K562 (cell line): ENCODE data around the gene GPT2. TPM values are rescaled to one million over a fixed set of nuclear protein-coding genes. Genes with fewer than 3 reads are reported as not detected.

Experiments
- CBX3 ChIP-seq, 2 experiments: IDR thresholded peaks; 1 replicate in 1 of 2; 2 replicates in 1 of 2; pipeline ENCODE4 v1.6.1; 2012; ENCODE audit warnings: inconsistent platforms in 2 of 2, low read length in 2 of 2, borderline replicate concordance in 1 of 2, control low read depth in 1 of 2
- CREB3L1 ChIP-seq: fragments of 450-650 bp; IDR thresholded peaks from 2 replicates; pipeline ENCODE4 v1.6.1; 2014; ENCODE audit warnings: low read depth, mild to moderate bottlenecking, moderate library complexity, borderline replicate concordance
- ELK1 ChIP-seq: sonication (generic); formaldehyde crosslinking; IDR thresholded peaks from 2 replicates; pipeline ENCODE4 v1.8.1; 2022; ENCODE audit warnings: missing genetic modification reagents
- EP400 ChIP-seq: fragments of 450-650 bp; IDR thresholded peaks from 2 replicates; pipeline ENCODE4 v1.6.1; 2017; ENCODE audit warnings: antibody characterized with exemption, mild to moderate bottlenecking, moderate library complexity
- FIP1L1 ChIP-seq: fragments of 200-400 bp; formaldehyde crosslinking; IDR thresholded peaks from 2 replicates; pipeline ENCODE4 v1.6.1; 2018; ENCODE audit warnings: mild to moderate bottlenecking, low read depth, low read length; ENCODE audit not compliant: poor library complexity, severe bottlenecking
- GMEB1 ChIP-seq: fragments of 250-450 bp; sonication (Bioruptor Pico); IDR thresholded peaks from 2 replicates; pipeline ENCODE4 v1.4.0; 2020; ENCODE audit warnings: mild to moderate bottlenecking
- POLR2G ChIP-seq: fragments of 200-400 bp; formaldehyde crosslinking; IDR thresholded peaks from 2 replicates; pipeline ENCODE4 v1.6.1; 2017; ENCODE audit warnings: low read depth, mild to moderate bottlenecking, antibody characterized with exemption, low read length, moderate library complexity
- RCOR1 ChIP-seq, 2 experiments: IDR thresholded peaks; 2 replicates each; pipeline ENCODE4 v1.6.1; 2012; ENCODE audit warnings: low read depth in 2 of 2, low read length in 2 of 2, borderline replicate concordance in 1 of 2, improper control_type of control experiment in 1 of 2
- SP1 ChIP-seq: sonication (generic); formaldehyde crosslinking; IDR thresholded peaks from 2 replicates; pipeline ENCODE4 v1.8.1; 2022; ENCODE audit warnings: mild to moderate bottlenecking, missing genetic modification reagents
- SP2 ChIP-seq: IDR thresholded peaks from 2 replicates; pipeline ENCODE4 v1.6.1; 2011; ENCODE audit warnings: mild to moderate bottlenecking, low read depth, low read length, moderate library complexity; ENCODE audit not compliant: poor library complexity, severe bottlenecking; ENCODE audit errors: extremely low read depth
- TFAP4 ChIP-seq: sonication (generic); formaldehyde crosslinking; IDR thresholded peaks from 2 replicates; pipeline ENCODE4 v1.8.0; 2022; ENCODE audit warnings: missing genetic modification reagents, mild to moderate bottlenecking, moderate library complexity, borderline replicate concordance
- THAP12 ChIP-seq: fragments of 250-450 bp; sonication (Bioruptor Pico); IDR thresholded peaks from 2 replicates; pipeline ENCODE4 v1.9.0; 2021; ENCODE audit warnings: mild to moderate bottlenecking, inconsistent platforms
- ZBTB12 ChIP-seq: fragments of 250-450 bp; sonication (Bioruptor Pico); IDR thresholded peaks from 2 replicates; pipeline ENCODE4 v1.4.0; 2020
- ZBTB43 ChIP-seq: sonication (generic); formaldehyde crosslinking; IDR thresholded peaks from 2 replicates; pipeline ENCODE4 v1.8.0; 2023; ENCODE audit warnings: mild to moderate bottlenecking, missing genetic modification reagents
- polyA plus RNA-seq, 8 experiments: library from polyadenylated mRNA; depleted of rRNA in 4 of 8; stranded (reverse) in 5 of 8; unstranded in 3 of 8; fragments of >200 nt; fragmentation: Nextera tagmentation in 2 of 8; fragmentation: Illumina TruSeq in 1 of 8; extraction: Ambion mirVana in 2 of 8; extraction: Trizol in 1 of 8; gene quantifications; 2 replicates each; pipeline versions ENCODE4 v1.2.1 to v1.2.3, GENCODE V29; 2011 to 2014; ENCODE audit warnings: inconsistent platforms in 1 of 8, missing spikeins in 1 of 8
- total RNA-seq, 7 experiments: library from RNA; depleted of rRNA in 6 of 7; stranded (reverse); fragments of >200 nt in 6 of 7; fragmentation: Illumina TruSeq in 2 of 7; extraction: Trizol in 2 of 7; gene quantifications; 2 replicates each; pipeline versions ENCODE4 v1.2.1 to v1.2.3, GENCODE V29; 2011 to 2021; ENCODE audit warnings: low replicate concordance in 1 of 7

GPT2 gene
- total and polyA plus RNA-seq, 9 of the 15 experiments (the other 6 are each of a cell fraction or from before 2014, with no cell fraction given) = 0.79 to 14.4 (median 5.8) TPM

GRCh38 chr16:46883690-46884512 lies at the start of gene GPT2 (continued):
- no peak for TF ChIP-seq ELK1 (CRISPR knock-in tag)
- peak; percentile 83 for TF ChIP-seq CREB3L1
- TF ChIP-seq THAP12 (CRISPR knock-in tag) = peak; percentile 52; the same call in 1 of the 2 replicates
- peak; percentile 98 for TF ChIP-seq EP400
- TF ChIP-seq TFAP4 (CRISPR knock-in tag) = peak; percentile 81
- no peak for TF ChIP-seq SP2
- peak; percentile 90 for TF ChIP-seq GMEB1 (CRISPR knock-in tag)
- peak in 1 of 2 experiments; percentile 37; a peak in 1 of 4 replicates for TF ChIP-seq RCOR1 (IDR thresholded peaks at IDR 0.05; ENCODE audit: borderline replicate concordance in 1 of 2, low read depth in 2 of 2, low read length in 2 of 2)
- TF ChIP-seq FIP1L1 = peak; percentile 56
- TF ChIP-seq ZBTB12 (CRISPR knock-in tag) = no peak
- TF ChIP-seq SP1 (CRISPR knock-in tag) = peak; percentile 80; the same call in 1 of the 2 replicates
- no peak for TF ChIP-seq ZBTB43
- TF ChIP-seq CBX3 (IDR thresholded peaks at IDR 0.05; ENCODE audit: borderline replicate concordance in 1 of 2, low read length in 2 of 2) = 0 out of 3 replicates have a peak, but pooled peaks of 1 of the 2 experiments have one; percentile 12
- peak; percentile 91 for TF ChIP-seq POLR2G
